ENCODE measurements around the gene C6orf62. TPM values are rescaled to one million over a fixed set of nuclear protein-coding genes. Genes with fewer than 3 reads are reported as not detected.

Gene C6orf62
- total and polyA plus RNA-seq, 2 donors (not counting 1 experiment from before 2014, with no cell fraction given): 69.2 to 143 TPM

DNA sequence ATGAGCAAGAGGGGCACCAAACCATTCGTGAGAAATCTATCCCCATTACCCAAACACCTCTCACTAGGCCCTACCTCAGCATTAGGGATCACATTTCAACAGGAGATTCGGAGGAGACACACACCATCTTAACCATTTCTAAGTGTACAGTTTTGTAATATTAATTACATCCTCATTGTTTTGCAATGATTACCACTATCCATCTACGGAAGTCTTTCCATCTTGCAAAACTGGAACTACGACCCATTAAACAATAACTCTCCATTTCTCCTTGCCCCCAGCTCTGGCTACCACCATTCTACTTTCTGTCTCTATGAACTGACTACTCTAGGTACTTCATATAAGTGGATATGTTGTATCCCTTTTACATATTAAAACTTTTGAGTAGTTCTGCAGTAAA, 32.0 kb downstream of the C6orf62 start:
- ChIA-PET CTCF (no interaction called here), POLR2A (no interaction called here)
- Histone ChIP-seq H2AFZ (ENCODE audit: insufficient read depth, low read depth, low read length, poor library complexity, severe bottlenecking) (no peak overlapping the region), H3K27me3 (replicated peaks in 1 of 4; ENCODE audit: control extremely low read depth in 1 of 4, control insufficient read depth in 3 of 4, insufficient read depth in 4 of 4, low read length in 3 of 4) (no peaks in the 10 kb centered on the region), H3K4me2 (replicated peaks; ENCODE audit: low read depth, low read length, poor library complexity, severe bottlenecking) (no peak overlapping the region), H3K4me3 (ENCODE audit: control extremely low read depth in 1 of 5, extremely low read depth in 1 of 5, insufficient read depth in 1 of 5, low read depth in 2 of 5, low read length in 4 of 5) (no peak overlapping the region), H3K79me2 (ENCODE audit: control insufficient read depth, insufficient read depth, low read length) (no peaks in the 10 kb centered on the region), H4K20me1 (ENCODE audit: control insufficient read depth, insufficient read depth, low read length, poor library complexity, severe bottlenecking) (no peaks in the 10 kb centered on the region), H3K36me3 (replicated peaks in 1 of 2; ENCODE audit: control extremely low read depth in 1 of 2, control insufficient read depth in 1 of 2, extremely low read depth in 1 of 2, insufficient read depth in 2 of 2, low read length in 1 of 2) (no peaks in the 10 kb centered on the region), H3K27ac (ENCODE audit: low read length in 2 of 2) (no peak overlapping the region), H3K4me1 (ENCODE audit: control insufficient read depth in 2 of 2, insufficient read depth in 2 of 2, low read length in 2 of 2) (no peaks in the 10 kb centered on the region), H3K9me3 (ENCODE audit: control extremely low read depth in 1 of 3, control insufficient read depth in 2 of 3, insufficient read depth in 1 of 3, low read length in 2 of 3) (no peaks in the 10 kb centered on the region), H3K9ac (ENCODE audit: low read length) (no peak overlapping the region)
- Mint-ChIP-seq H3K4me1 (no peaks in the 10 kb centered on the region), H3K27ac (no peak overlapping the region), H3K9me3 (ENCODE audit: insufficient read depth) (no peaks in the 10 kb centered on the region), H3K4me3 (no peak overlapping the region), H3K27me3 (no peaks in the 10 kb centered on the region)
- intact Hi-C loops (cut with micrococcal nuclease): no loop called here
- TF ChIP-seq EZH2 (IDR thresholded peaks at IDR 0.05; ENCODE audit: borderline replicate concordance, insufficient read depth, low read depth, low read length, poor library complexity, severe bottlenecking): no peak
- TF ChIP-seq, protein P1, sequence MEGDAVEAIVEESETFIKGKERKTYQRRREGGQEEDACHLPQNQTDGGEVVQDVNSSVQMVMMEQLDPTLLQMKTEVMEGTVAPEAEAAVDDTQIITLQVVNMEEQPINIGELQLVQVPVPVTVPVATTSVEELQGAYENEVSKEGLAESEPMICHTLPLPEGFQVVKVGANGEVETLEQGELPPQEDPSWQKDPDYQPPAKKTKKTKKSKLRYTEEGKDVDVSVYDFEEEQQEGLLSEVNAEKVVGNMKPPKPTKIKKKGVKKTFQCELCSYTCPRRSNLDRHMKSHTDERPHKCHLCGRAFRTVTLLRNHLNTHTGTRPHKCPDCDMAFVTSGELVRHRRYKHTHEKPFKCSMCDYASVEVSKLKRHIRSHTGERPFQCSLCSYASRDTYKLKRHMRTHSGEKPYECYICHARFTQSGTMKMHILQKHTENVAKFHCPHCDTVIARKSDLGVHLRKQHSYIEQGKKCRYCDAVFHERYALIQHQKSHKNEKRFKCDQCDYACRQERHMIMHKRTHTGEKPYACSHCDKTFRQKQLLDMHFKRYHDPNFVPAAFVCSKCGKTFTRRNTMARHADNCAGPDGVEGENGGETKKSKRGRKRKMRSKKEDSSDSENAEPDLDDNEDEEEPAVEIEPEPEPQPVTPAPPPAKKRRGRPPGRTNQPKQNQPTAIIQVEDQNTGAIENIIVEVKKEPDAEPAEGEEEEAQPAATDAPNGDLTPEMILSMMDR (IDR thresholded peaks at IDR 0.05): no peak
- ATAC-seq (ENCODE audit: low read depth) (no peak), DNase-seq (no peak)
- no CpG with 5 or more reads among the region's 4 CpGs for WGBS (ENCODE audit: insufficient coverage)

DNA sequence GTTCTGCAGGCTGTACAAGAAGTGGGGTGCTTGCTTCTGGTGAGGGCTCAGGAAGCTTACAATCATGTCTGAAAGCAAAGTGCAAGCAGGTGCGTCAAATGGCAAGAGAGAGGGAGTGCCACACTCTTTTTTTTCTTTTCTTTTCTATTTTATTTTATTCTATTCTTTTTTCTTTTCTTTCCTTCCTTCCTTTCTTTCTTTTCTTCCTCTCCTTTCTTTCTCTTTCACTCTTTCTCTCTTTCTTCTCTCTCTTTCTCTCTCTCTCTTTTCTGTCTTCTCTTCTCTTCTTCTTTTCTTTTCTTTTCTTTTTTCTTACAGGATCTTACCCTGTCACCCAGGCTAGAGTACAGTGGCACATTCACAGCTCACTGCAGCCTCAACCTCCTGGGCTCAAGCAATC, 32.5 kb downstream of the C6orf62 start:
- ChIA-PET CTCF (no interaction called here), POLR2A (no interaction called here)
- H3K27me3 Mint-ChIP-seq: no peaks in the 10 kb centered on the region
- H3K4me2 ChIP-seq (replicated peaks; ENCODE audit: low read depth, low read length, poor library complexity, severe bottlenecking): no peak overlapping the region
- no peak overlapping the region for H3K4me3 Mint-ChIP-seq
- DNase-seq: no peak
- no peaks in the 10 kb centered on the region for H3K9me3 Mint-ChIP-seq (ENCODE audit: insufficient read depth)
- no peak overlapping the region for H2AFZ ChIP-seq (ENCODE audit: insufficient read depth, low read depth, low read length, poor library complexity, severe bottlenecking)
- H3K4me1 ChIP-seq (ENCODE audit: control insufficient read depth in 2 of 2, insufficient read depth in 2 of 2, low read length in 2 of 2): no peaks in the 10 kb centered on the region
- H3K27me3 ChIP-seq (replicated peaks in 1 of 4; ENCODE audit: control extremely low read depth in 1 of 4, control insufficient read depth in 3 of 4, insufficient read depth in 4 of 4, low read length in 3 of 4): no peaks in the 10 kb centered on the region
- no peaks in the 10 kb centered on the region for H3K4me1 Mint-ChIP-seq
- intact Hi-C loops (cut with micrococcal nuclease): no loop called here
- no peak overlapping the region for H3K27ac ChIP-seq (ENCODE audit: low read length in 2 of 2)
- no CpG with 5 or more reads among the region's 1 CpG for WGBS (ENCODE audit: insufficient coverage)
- no peak for TF ChIP-seq EZH2 (IDR thresholded peaks at IDR 0.05; ENCODE audit: borderline replicate concordance, insufficient read depth, low read depth, low read length, poor library complexity, severe bottlenecking)
- TF ChIP-seq, protein P1 (IDR thresholded peaks at IDR 0.05): no peak
- H3K4me3 ChIP-seq (ENCODE audit: control extremely low read depth in 1 of 5, extremely low read depth in 1 of 5, insufficient read depth in 1 of 5, low read depth in 2 of 5, low read length in 4 of 5): no peak overlapping the region
- no peaks in the 10 kb centered on the region for H4K20me1 ChIP-seq (ENCODE audit: control insufficient read depth, insufficient read depth, low read length, poor library complexity, severe bottlenecking)
- no peaks in the 10 kb centered on the region for H3K9me3 ChIP-seq (ENCODE audit: control extremely low read depth in 1 of 3, control insufficient read depth in 2 of 3, insufficient read depth in 1 of 3, low read length in 2 of 3)
- H3K9ac ChIP-seq (ENCODE audit: low read length): no peak overlapping the region
- H3K79me2 ChIP-seq (ENCODE audit: control insufficient read depth, insufficient read depth, low read length): peaks cover 5% of the 10 kb centered on the region
- no peaks in the 10 kb centered on the region for H3K36me3 ChIP-seq (replicated peaks in 1 of 2; ENCODE audit: control extremely low read depth in 1 of 2, control insufficient read depth in 1 of 2, extremely low read depth in 1 of 2, insufficient read depth in 2 of 2, low read length in 1 of 2)
- no peak for ATAC-seq (ENCODE audit: low read depth)
- H3K27ac Mint-ChIP-seq: no peak overlapping the region
